HG03378 (cell line): ENCODE measurements around the gene C3.
"Not testable (repeated sequence)": the region's sequence is repeated elsewhere in the genome, so short reads cannot be mapped to it uniquely, and the experiment has no call there.

Experiments
- ATAC-seq: cut with Tn5 transposase; IDR thresholded peaks from one replicate; pipeline ENCODE4 v1.9.1; 2021; ENCODE audit warnings: mild to moderate bottlenecking, moderate library complexity; ENCODE audit not compliant: unreplicated experiment

The C3 gene

GRCh38 chr19:6720369-6721137, at the start of gene C3:
Gene C3, minus strand, starts transcription at chr19:6720650. Its CDS starts 61 bp downstream, at chr19:6720589.
- ATAC-seq = no peak

- no peak for ATAC-seq
Measured at GRCh38 chr19:6769006-6769619, 48.7 kb upstream of the C3 start.

DNA sequence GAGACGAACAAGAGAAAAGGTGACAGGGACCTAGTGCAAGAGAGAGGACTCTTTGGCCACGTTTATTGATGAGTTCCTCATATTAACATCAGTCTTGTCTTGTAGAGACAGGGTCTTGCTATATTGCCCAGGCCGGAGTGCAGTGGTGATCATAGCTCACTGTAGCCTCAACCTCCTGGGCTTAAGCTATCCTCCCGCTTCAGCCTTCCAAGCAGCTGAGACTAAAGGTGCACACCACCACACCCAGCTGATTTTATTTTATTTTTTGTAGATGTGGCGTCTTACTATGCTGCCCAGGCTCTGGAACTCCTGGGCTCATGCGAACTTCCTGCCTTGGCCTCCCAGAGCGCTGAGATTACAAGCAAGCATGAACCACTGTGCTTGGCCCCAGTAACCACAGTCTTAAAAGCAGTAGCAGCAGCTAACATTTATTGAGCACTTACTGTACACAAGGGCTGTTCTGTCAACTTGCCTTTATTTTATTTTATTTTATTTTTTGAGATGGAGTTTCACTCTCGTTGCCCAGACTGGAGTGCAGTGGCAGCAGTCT, 47.9 kb upstream of the C3 start:
- ATAC-seq = no peak

DNA sequence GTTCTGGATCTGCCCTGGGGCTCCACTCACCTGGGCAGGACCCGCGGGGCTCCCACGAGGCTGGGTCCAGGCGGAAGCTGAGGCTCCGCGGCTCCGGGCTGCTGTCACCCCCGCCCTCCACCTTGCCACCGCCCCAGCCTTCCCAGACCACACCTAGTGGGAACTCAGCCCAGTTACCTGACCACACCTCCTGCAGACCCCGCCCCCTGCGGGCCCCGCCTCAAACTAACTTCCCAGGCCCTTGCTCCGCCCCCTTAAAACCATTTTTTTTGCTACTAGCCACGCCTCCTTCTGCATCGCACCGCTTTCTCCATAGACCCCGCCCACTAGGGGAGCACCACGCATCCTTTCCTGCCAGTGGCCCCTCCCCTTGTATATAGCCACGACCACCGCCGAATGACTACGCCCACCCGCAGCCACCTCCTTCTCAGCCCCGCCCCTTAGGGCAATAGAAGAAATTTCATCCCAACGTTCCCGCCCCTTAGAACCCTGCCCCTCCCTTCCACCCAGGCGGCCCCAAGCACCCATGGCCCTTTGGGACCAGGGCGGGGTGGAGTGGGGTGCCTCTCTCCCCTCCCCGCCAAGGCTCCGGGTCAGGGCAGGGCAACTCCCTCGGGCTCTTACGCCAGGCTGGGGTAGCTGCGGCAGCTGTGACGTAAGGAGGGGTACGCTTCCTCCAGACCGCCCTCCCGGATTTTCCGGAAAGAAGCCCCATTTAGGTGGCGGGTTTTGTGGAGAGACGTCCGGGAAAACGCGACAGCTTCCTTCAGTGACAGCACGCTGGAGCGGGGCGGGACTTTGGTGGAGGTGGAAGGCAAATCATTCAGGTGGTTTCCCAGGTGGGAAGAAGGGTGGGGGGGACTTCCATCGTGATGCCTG, 47.1 kb upstream of the C3 start, which contains the start of gene SH2D3A:
Gene SH2D3A, minus strand, starts transcription at position 79 of the 879 bp plus-strand sequence. CDS start 3,687 bp downstream, outside the sequence.
- ATAC-seq = peak; percentile 58

- peak; percentile 20 for ATAC-seq
Measured at GRCh38 chr19:6767081-6767356, 46.6 kb upstream of the C3 start.

DNA sequence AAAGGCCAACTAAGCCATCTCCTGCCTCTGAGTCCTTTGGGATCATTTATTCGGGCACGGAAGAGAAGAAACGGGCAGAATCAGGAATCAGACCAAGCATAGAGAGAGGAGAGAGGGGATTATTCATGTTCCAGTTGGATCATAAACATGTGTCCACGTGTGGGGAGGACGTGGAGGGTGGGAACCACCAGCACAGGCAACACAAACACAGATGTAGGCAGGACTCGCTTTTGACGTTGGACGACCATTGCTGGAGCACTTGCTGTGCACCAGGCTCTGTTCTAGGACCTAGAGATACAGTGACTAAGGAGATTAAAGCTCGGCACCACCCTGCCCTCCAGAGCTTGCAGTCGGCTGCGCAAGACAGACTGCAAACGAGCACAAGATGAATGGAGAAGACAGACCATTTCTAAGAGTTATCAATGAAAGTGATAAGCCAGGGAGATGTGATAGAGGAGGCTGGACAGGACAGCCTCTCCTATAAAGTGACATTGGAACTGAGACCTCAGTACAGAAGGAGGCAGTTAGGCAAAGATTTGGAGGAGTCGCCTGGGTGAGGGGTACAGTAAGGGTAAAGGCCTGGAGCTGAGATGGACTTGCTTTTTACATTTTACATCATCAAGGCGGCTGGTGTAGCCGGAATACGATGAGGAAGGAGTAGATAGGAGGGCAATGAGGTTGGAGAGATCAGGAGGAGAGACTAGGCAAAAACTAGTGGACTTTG, 46.1 kb upstream of the C3 start:
- ATAC-seq = no peak

- no peak for ATAC-seq
Measured at GRCh38 chr19:6765738-6766356, 45.4 kb upstream of the C3 start.

GRCh38 chr19:6762253-6762797, 41.9 kb upstream of the C3 start:
- ATAC-seq = not testable (repeated sequence)

DNA sequence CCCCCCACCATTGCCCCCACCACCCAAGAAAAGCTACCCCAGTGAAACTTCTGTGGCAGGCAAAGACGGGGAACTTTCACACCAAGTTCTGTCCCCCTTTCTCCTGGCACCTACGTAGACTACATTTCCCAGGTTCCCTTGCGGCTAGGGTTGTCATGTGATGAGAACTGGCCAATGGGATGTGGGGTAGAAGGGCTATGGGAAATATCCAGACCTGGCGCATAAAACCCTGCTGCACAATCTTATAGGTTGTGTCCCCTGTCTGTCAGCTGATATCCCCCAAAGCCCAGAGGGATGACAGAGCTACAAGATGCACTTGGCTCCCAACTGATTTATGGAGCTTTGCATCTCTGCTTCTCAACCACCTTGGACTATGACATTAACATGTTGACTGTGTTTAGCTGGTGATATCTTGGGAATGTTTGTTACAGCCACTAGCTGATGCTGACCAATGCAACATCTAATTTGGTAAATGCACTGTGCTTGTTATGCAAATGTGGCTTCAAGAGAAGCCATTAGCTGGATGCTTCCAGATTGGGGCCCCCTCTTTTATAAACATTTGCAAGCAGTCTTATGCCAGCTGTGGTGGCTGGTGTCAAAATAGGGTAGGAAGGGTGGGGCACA, 40.7 kb upstream of the C3 start:
- no peak for ATAC-seq

DNA sequence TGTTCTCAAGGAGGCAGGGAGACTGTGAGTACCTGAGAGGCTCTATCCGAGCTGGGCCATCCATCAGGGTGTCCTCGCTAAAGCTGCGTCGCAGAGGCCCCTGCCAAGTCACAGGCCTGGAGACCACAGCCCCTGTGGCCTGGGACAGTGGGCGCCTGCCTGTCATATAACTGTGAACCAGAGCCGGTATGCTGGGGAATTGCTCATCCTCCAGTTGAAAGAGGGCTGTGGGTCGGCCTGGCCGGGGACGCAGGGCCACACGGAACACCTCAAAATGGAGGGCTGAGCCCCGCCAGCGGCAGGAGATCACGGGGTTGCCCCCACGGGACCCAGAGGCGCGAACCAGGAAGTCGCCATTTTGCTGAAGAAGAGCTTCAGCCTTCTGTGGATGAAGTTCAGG, 40.2 kb upstream of the C3 start:
- ATAC-seq = no peak

GRCh38 chr19:6754653-6755463, 34.4 kb upstream of the C3 start:
- no peak for ATAC-seq

DNA sequence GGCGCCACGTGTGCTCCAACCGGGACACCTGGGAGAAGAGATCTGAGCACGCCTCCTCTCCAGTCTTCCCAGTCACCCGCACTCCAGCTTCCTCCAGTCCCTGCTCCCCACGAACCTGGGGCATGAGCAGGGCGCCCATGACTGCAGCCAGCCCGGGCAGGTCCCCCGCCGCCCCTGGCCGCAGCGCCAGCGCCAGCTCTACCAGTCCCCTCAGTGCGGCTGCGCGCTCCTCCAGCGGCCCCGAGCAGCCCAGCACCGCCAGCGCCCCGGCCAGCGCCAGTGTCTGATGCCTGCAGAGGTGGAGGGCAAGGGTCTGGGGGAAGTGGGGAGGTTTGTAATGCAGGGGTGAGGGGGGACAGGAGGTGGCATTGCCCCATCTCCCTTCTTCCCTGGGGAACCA, 33.7 kb upstream of the C3 start:
- ATAC-seq = no peak

- peak; percentile 54 for ATAC-seq
Measured at GRCh38 chr19:6753178-6754031, 33.0 kb upstream of the C3 start.

DNA sequence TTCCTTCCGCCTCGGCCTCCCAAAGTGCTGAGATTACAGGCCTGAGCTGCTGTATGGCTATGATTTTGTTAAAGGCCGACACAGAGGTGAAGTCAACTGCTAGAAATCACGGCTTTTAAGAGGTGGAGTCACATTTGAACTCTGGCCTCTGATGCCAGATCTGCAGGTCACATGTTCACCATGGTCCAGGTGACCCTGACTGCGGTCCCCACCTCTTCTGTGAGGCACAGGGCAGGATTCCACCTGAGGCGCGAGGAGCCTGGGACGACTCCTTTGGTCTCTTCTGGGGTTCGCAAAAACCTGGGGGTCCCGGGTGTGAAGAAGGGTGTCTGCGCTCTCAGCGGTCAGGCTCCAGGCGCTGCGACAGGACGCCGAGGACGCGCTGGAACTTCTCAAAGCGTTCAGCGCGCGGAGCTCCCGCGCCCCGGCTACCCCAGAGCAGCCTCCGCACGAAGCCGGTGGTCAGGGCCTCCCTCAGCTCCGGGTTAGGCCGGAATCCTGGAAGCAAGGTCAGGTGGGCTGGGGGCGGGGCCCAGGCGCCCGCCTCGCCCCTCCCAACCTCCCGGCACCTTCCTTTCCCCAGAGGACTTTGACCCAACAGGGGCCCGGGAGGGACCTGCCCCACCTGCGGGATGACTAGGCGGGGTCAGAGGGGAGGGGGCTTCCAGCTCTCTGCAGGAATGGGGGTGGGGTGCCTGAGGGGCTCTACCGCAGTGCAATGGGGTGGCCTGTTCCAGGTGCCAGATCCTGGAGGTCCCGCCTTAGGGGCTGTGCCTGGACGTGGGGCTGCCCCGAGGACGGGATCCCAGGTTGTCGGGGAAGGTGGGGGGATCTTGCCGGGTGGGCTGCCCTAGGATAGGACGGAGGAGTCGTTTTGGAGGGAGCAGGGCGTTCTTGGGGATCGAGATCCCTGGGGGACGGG, 32.1 kb upstream of the C3 start:
- no peak for ATAC-seq

GRCh38 chr19:6751189-6751588, 30.7 kb upstream of the C3 start:
- ATAC-seq = no peak

DNA sequence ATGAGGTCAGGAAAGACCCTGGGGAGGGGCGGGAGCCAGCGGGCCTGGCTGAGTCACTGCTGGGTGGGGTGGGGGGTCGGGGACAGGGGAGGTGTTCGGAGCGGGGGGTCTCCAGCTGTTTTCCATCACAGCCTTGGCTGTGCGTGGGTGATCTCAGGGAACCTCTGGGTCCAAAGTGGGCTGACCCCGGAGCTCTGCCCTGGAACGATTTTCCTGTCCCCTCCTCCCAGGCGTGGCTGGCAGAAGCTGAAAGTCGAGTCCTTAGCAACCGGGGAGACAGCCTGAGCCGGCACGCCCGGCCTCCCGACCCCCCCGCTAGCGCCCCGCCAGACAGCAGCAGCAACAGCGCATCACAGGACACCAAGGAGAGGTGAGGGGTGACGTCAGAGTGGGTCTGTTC, 29.6 kb upstream of the C3 start:
- ATAC-seq = no peak

DNA sequence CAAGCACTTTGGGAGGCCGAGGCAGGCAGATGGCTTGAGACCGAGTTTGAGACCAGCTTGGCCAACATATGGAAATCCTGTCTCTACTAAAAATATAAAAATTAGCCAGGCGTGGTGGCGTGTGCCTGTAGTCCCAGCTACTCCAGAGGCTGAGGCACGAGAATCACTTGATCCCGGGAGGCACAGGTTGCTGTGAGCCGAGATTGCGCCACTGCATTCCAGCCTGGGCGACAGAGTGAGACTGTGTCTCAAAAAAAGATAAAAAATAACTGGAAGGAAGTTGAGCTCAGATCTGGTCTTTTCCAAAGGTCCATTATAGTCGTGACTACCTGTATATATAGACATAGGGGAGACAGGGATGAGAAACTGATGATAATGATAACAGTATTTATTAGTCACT, 28.1 kb upstream of the C3 start:
- ATAC-seq = not testable (repeated sequence)
